Nephron (organoid): ENCODE results near the gene ADGRL3.

Experiments
- H3K27ac Mint-ChIP-seq, 3 experiments: 2 replicates each; pipeline ENCODE4 v1.8.0; 2020; ENCODE audit warnings: mixed read lengths in 3 of 3, mild to moderate bottlenecking in 2 of 3, moderate library complexity in 1 of 3
- H3K27me3 Mint-ChIP-seq: 2 replicates; pipeline ENCODE4 v1.8.0; 2021; ENCODE audit warnings: low read depth, mild to moderate bottlenecking, moderate library complexity, mixed read lengths
- H3K36me3 Mint-ChIP-seq: 2 replicates; pipeline ENCODE4 v1.8.0; 2020; ENCODE audit warnings: low read depth, mixed read lengths
- H3K4me1 Mint-ChIP-seq: 2 replicates; pipeline ENCODE4 v1.8.0; 2020; ENCODE audit warnings: mixed read lengths
- H3K4me3 Mint-ChIP-seq, 3 experiments: 2 replicates each; pipeline ENCODE4 v1.8.0; 2020; ENCODE audit warnings: mild to moderate bottlenecking in 3 of 3, mixed read lengths in 3 of 3, moderate library complexity in 2 of 3
- H3K9me3 Mint-ChIP-seq: 2 replicates; pipeline ENCODE4 v1.8.0; 2020; ENCODE audit warnings: mixed read lengths
- CTCF ChIP-seq, 3 experiments: fragments of 200-600 bp; sonication (generic); IDR thresholded peaks; one replicate each; pipeline ENCODE4 v1.5.0; 2021; ENCODE audit warnings: antibody characterized with exemption in 3 of 3; ENCODE audit not compliant: unreplicated experiment in 3 of 3

Gene ADGRL3

GRCh38 chr4:61817071-61817470 lies 616.9 kb downstream of the ADGRL3 start:
- Mint-ChIP-seq H3K4me3 (no peak overlapping the region), H3K9me3 (no peaks in the 10 kb centered on the region), H3K4me1 (peaks cover 5% of the 10 kb centered on the region), H3K27ac (no peak overlapping the region), H3K27me3 (no peaks in the 10 kb centered on the region), H3K36me3 (peaks cover 5% of the 10 kb centered on the region)
- TF ChIP-seq CTCF (IDR thresholded peaks at IDR 0.05; ENCODE audit: unreplicated experiment in 3 of 3), result no peak

GRCh38 chr4:61820136-61820535 lies 620.0 kb downstream of the ADGRL3 start:
- TF ChIP-seq CTCF (IDR thresholded peaks at IDR 0.05; ENCODE audit: unreplicated experiment in 3 of 3), result no peak
- Mint-ChIP-seq H3K27ac (no peak overlapping the region), H3K27me3 (no peaks in the 10 kb centered on the region), H3K4me3 (no peak overlapping the region), H3K36me3 (peaks cover 5% of the 10 kb centered on the region), H3K4me1 (peaks cover 15% of the 10 kb centered on the region), H3K9me3 (no peaks in the 10 kb centered on the region)

- Mint-ChIP-seq H3K4me3 (no peak overlapping the region), H3K27ac (peak overlapping the region in 2 of 3 experiments; percentile 43 to 63), H3K27me3 (no peaks in the 10 kb centered on the region), H3K36me3 (no peaks in the 10 kb centered on the region), H3K9me3 (no peaks in the 10 kb centered on the region), H3K4me1 (peaks cover 41% of the 10 kb centered on the region)
- no peak for TF ChIP-seq CTCF (IDR thresholded peaks at IDR 0.05; ENCODE audit: unreplicated experiment in 3 of 3)
These were observed 624.3 kb downstream of the ADGRL3 start for GRCh38 chr4:61824454-61824853.

GRCh38 chr4:61827907-61828391 lies 627.8 kb downstream of the ADGRL3 start:
- no peaks in the 10 kb centered on the region for H3K36me3 Mint-ChIP-seq
- H3K4me3 Mint-ChIP-seq, result no peak overlapping the region

GRCh38 chr4:61828960-61829359 lies 628.8 kb downstream of the ADGRL3 start:
- Mint-ChIP-seq H3K9me3 (no peaks in the 10 kb centered on the region), H3K27me3 (no peaks in the 10 kb centered on the region), H3K36me3 (no peaks in the 10 kb centered on the region), H3K27ac (peak overlapping the region; percentile 22 to 61 (median 31)), H3K4me1 (peaks cover 47% of the 10 kb centered on the region), H3K4me3 (no peak overlapping the region)
- TF ChIP-seq CTCF (IDR thresholded peaks at IDR 0.05; ENCODE audit: unreplicated experiment in 3 of 3), result no peak

More at GRCh38 chr4:61827907-61828391, 627.8 kb downstream of the ADGRL3 start:
- TF ChIP-seq CTCF (IDR thresholded peaks at IDR 0.05; ENCODE audit: unreplicated experiment in 3 of 3), result no peak
- Mint-ChIP-seq H3K4me1 (peaks cover 47% of the 10 kb centered on the region), H3K27ac (peak overlapping the region in 1 of 3 experiments; percentile 75), H3K9me3 (no peaks in the 10 kb centered on the region), H3K27me3 (no peaks in the 10 kb centered on the region)

- no peak for TF ChIP-seq CTCF (IDR thresholded peaks at IDR 0.05; ENCODE audit: unreplicated experiment in 3 of 3)
- Mint-ChIP-seq H3K9me3 (no peaks in the 10 kb centered on the region), H3K36me3 (no peaks in the 10 kb centered on the region), H3K27ac (peak overlapping the region in 1 of 3 experiments; percentile 14), H3K27me3 (no peaks in the 10 kb centered on the region), H3K4me1 (peaks cover 33% of the 10 kb centered on the region), H3K4me3 (no peak overlapping the region)
These were observed 631.9 kb downstream of the ADGRL3 start for GRCh38 chr4:61831987-61832386.
